H9 (cell line): ENCODE measurements around the gene PLXNA4. TPM values are rescaled to one million over a fixed set of nuclear protein-coding genes. Genes with fewer than 3 reads are reported as not detected.

Source experiments
- DNase-seq: peaks from one replicate; pipeline ENCODE4 v3.0.0-alpha.2; 2017
- H2AFZ ChIP-seq: one replicate; pipeline ENCODE4 v1.6.1; 2013; ENCODE audit warnings: mild to moderate bottlenecking, low read length, control low read depth, moderate library complexity
- H2AK5ac ChIP-seq: 2 replicates; pipeline ENCODE4 v1.6.1; 2013; ENCODE audit warnings: low read length, control low read depth, mixed read lengths; ENCODE audit not compliant: insufficient read length
- H2BK120ac ChIP-seq: one replicate; pipeline ENCODE4 v1.6.1; 2013; ENCODE audit warnings: low read depth, mild to moderate bottlenecking, low read length, control low read depth, inconsistent platforms; ENCODE audit not compliant: poor library complexity, severe bottlenecking
- H2BK12ac ChIP-seq: 2 replicates; pipeline ENCODE4 v1.6.1; 2013; ENCODE audit warnings: low read length, control low read depth, mixed read lengths, low read depth; ENCODE audit not compliant: insufficient read length
- H2BK15ac ChIP-seq: 2 replicates; pipeline ENCODE4 v1.6.1; 2013; ENCODE audit warnings: low read depth, low read length, control low read depth
- H2BK20ac ChIP-seq: one replicate; pipeline ENCODE4 v1.6.1; 2013; ENCODE audit warnings: low read depth, mild to moderate bottlenecking, low read length, control low read depth, inconsistent platforms; ENCODE audit not compliant: poor library complexity, severe bottlenecking
- H2BK5ac ChIP-seq: 2 replicates; pipeline ENCODE4 v1.6.1; 2013; ENCODE audit warnings: low read length, control low read depth, mixed read lengths; ENCODE audit not compliant: insufficient read length
- H3K14ac ChIP-seq: 2 replicates; pipeline ENCODE4 v1.6.1; 2013; ENCODE audit warnings: low read length, control low read depth; ENCODE audit not compliant: insufficient read depth
- H3K18ac ChIP-seq: 2 replicates; pipeline ENCODE4 v1.6.1; 2013; ENCODE audit warnings: low read depth, mild to moderate bottlenecking, mixed read lengths, low read length, control low read depth; ENCODE audit not compliant: insufficient read length
- H3K23ac ChIP-seq: 2 replicates; pipeline ENCODE4 v1.6.1; 2013; ENCODE audit warnings: low read length, control low read depth, mixed read lengths, low read depth; ENCODE audit not compliant: insufficient read length
- H3K23me2 ChIP-seq: 2 replicates; pipeline ENCODE4 v1.6.1; 2013; ENCODE audit warnings: low read depth, mild to moderate bottlenecking, mixed read lengths, low read length, control low read depth; ENCODE audit not compliant: insufficient read length, poor library complexity, severe bottlenecking
- H3K27ac ChIP-seq: 2 replicates; pipeline ENCODE4 v1.5.1; 2013; ENCODE audit warnings: low read length, control low read depth, mixed read lengths, low read depth; ENCODE audit not compliant: insufficient read length
- H3K27me3 ChIP-seq: 2 replicates; pipeline ENCODE4 v1.6.1; 2013; ENCODE audit warnings: low read length, control low read depth, inconsistent platforms; ENCODE audit not compliant: insufficient read depth
- H3K4ac ChIP-seq: 2 replicates; pipeline ENCODE4 v1.6.1; 2013; ENCODE audit warnings: low read depth, mild to moderate bottlenecking, control low read depth, inconsistent platforms, low read length, moderate library complexity
- H3K4me1 ChIP-seq: 2 replicates; pipeline ENCODE4 v1.6.1; 2013; ENCODE audit warnings: low read length, control low read depth, inconsistent platforms; ENCODE audit not compliant: insufficient read depth
- H3K4me2 ChIP-seq: 2 replicates; pipeline ENCODE4 v1.6.1; 2013; ENCODE audit warnings: low read length, control low read depth, mixed read lengths; ENCODE audit not compliant: insufficient read length, insufficient read depth
- H3K56ac ChIP-seq: 2 replicates; pipeline ENCODE4 v1.6.1; 2013; ENCODE audit warnings: low read depth, mild to moderate bottlenecking, mixed read lengths, low read length, control low read depth; ENCODE audit not compliant: insufficient read length
- H3K79me1 ChIP-seq: 2 replicates; pipeline ENCODE4 v1.6.1; 2013; ENCODE audit warnings: low read depth, mild to moderate bottlenecking, moderate library complexity, low read length, control low read depth, inconsistent platforms; ENCODE audit not compliant: insufficient read depth, poor library complexity, severe bottlenecking
- H3K79me2 ChIP-seq: 2 replicates; pipeline ENCODE4 v1.6.1; 2013; ENCODE audit warnings: low read length, control low read depth, inconsistent platforms; ENCODE audit not compliant: insufficient read depth
- H3K9ac ChIP-seq: 2 replicates; pipeline ENCODE4 v1.6.1; 2013; ENCODE audit warnings: low read length, control low read depth, mixed read lengths; ENCODE audit not compliant: insufficient read length; ENCODE audit errors: extremely low read depth
- H3K9me3 ChIP-seq: one replicate; pipeline ENCODE4 v1.6.1; 2013; ENCODE audit warnings: low read depth, low read length, inconsistent platforms; ENCODE audit not compliant: control insufficient read depth
- H3T11ph ChIP-seq: one replicate; pipeline ENCODE4 v1.6.1; 2013; ENCODE audit warnings: mild to moderate bottlenecking, low read length, control low read depth, inconsistent platforms
- H4K20me1 ChIP-seq: one replicate; pipeline ENCODE4 v1.6.1; 2013; ENCODE audit not compliant: control insufficient read depth, insufficient read length, insufficient read depth
- H4K5ac ChIP-seq: 2 replicates; pipeline ENCODE4 v1.6.1; 2013; ENCODE audit warnings: low read depth, mild to moderate bottlenecking, mixed read lengths, low read length, control low read depth; ENCODE audit not compliant: insufficient read length
- H4K8ac ChIP-seq: replicated peaks from 2 replicates; pipeline ENCODE4 v1.6.1; 2013; ENCODE audit warnings: low read length, control low read depth, mixed read lengths, low read depth; ENCODE audit not compliant: insufficient read length
- H4K91ac ChIP-seq: 2 replicates; pipeline ENCODE4 v1.6.1; 2013; ENCODE audit warnings: low read depth, mild to moderate bottlenecking, moderate library complexity, mixed read lengths, low read length, control low read depth; ENCODE audit not compliant: insufficient read length
- H3K27ac Mint-ChIP-seq, 3 experiments: 2 replicates in 2 of 3; 3 replicates in 1 of 3; pipeline ENCODE4 v1.8.0; 2020 to 2021; ENCODE audit warnings: mixed read lengths in 3 of 3, mild to moderate bottlenecking in 1 of 3, moderate library complexity in 1 of 3
- H3K27me3 Mint-ChIP-seq: 2 replicates; pipeline ENCODE4 v1.8.0; 2021; ENCODE audit warnings: low read depth, mild to moderate bottlenecking, moderate library complexity, mixed read lengths
- H3K36me3 Mint-ChIP-seq, 3 experiments: 2 replicates in 2 of 3; 3 replicates in 1 of 3; pipeline ENCODE4 v1.8.0; 2020 to 2021; ENCODE audit warnings: low read depth in 3 of 3, mixed read lengths in 3 of 3; ENCODE audit not compliant: insufficient read depth in 1 of 3
- H3K4me1 Mint-ChIP-seq, 2 experiments: 2 replicates each; pipeline ENCODE4 v1.8.0; 2020; ENCODE audit warnings: mixed read lengths in 2 of 2
- H3K4me3 Mint-ChIP-seq, 2 experiments: 2 replicates in 1 of 2; 3 replicates in 1 of 2; pipeline ENCODE4 v1.8.0; 2020 to 2021; ENCODE audit warnings: mild to moderate bottlenecking in 2 of 2, mixed read lengths in 2 of 2, moderate library complexity in 1 of 2
- H3K9me3 Mint-ChIP-seq, 2 experiments: 2 replicates in 1 of 2; 3 replicates in 1 of 2; pipeline ENCODE4 v1.8.0; 2020; ENCODE audit warnings: mild to moderate bottlenecking in 2 of 2, mixed read lengths in 2 of 2, moderate library complexity in 1 of 2
- CTCF ChIP-seq: fragments of 200-600 bp; sonication (generic); conservative IDR thresholded peaks from 3 replicates; pipeline ENCODE4 v1.8.0; 2021; ENCODE audit warnings: antibody characterized with exemption, mild to moderate bottlenecking
- WGBS: extraction: QIAGEN DNeasy Blood & Tissue Kit; methylation state at CpG from one replicate; pipeline ENCODE4 v1.1.7; 2013; ENCODE audit warnings: missing lambda C conversion rate, low lambda C conversion rate, mixed read lengths; ENCODE audit not compliant: insufficient read length; ENCODE audit errors: extremely low coverage; 5-methylcytosine and 5-hydroxymethylcytosine counted together
- total RNA-seq: library from RNA; stranded (reverse); gene quantifications from 2 replicates; pipeline ENCODE4 v1.2.1, GENCODE V29; 2021

PLXNA4 gene
- total RNA-seq, 1 experiment from 2014 or later, result 0.35 TPM

DNA sequence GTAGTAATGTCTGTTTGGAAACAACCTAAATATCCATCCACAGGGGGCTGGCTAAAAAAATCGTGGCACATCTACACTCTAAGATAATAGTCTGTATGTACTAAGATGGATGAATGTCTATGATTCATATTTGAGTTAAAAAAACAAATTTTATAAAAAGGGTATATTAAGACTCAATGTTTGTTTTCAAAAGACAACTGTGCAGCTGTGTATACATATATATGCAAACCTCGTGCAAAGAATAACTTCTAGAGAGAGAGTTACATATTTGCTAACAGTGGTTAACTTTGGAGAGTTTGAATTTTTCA is 323.5 kb downstream of the PLXNA4 start:
- Histone ChIP-seq H3K79me1 (no peaks in the 10 kb centered on the region), H3K56ac (no peak overlapping the region), H3K18ac (no peak overlapping the region), H3K23ac (no peak overlapping the region), H3K14ac (no peak overlapping the region), H2AFZ (no peak overlapping the region), H3K4ac (no peak overlapping the region), H3K4me1 (peaks cover 2% of the 10 kb centered on the region; the same call in 1 of the 2 replicates), H3K27me3 (no peaks in the 10 kb centered on the region), H3K23me2 (no peaks in the 10 kb centered on the region), H4K8ac (no peak overlapping the region), H3T11ph (no peak overlapping the region), H2BK5ac (no peak overlapping the region), H3K9ac (no peak overlapping the region), H3K4me2 (no peak overlapping the region), H3K9me3 (no peaks in the 10 kb centered on the region), H3K79me2 (no peaks in the 10 kb centered on the region), H4K20me1 (no peaks in the 10 kb centered on the region), H2BK120ac (no peak overlapping the region), H3K27ac (no peak overlapping the region), H4K5ac (no peak overlapping the region), H2AK5ac (no peak overlapping the region), H4K91ac (no peak overlapping the region), H2BK15ac (no peak overlapping the region), H2BK20ac (no peak overlapping the region), H2BK12ac (no peak overlapping the region)
- TF ChIP-seq CTCF, result no peak
- Mint-ChIP-seq H3K36me3 (no peaks in the 10 kb centered on the region), H3K27me3 (peaks cover 11% of the 10 kb centered on the region), H3K27ac (no peak overlapping the region), H3K4me3 (no peak overlapping the region), H3K9me3 (no peaks in the 10 kb centered on the region), H3K4me1 (peaks cover 29% of the 10 kb centered on the region in 2 experiments)
- no peak for DNase-seq
- WGBS, result no CpG with 5 or more reads among the region's 2 CpGs
